Measurements from ENCODE around the gene ZDHHC8.

GRCh38 chr22:20149257-20150250 is 17.9 kb downstream of the ZDHHC8 start:
- TF ChIP-seq EP300 (IDR thresholded peaks at IDR 0.05) (no peak), CTCF (IDR thresholded peaks at IDR 0.05) (no peak)
